HepG2 (cell line): ENCODE results near the gene NAT10. TPM values are rescaled to one million over a fixed set of nuclear protein-coding genes. Genes with fewer than 3 reads are reported as not detected.

Experiments
- ATAC-seq: fragments of 200-7000 bp; cut with Tn5 transposase; 3 replicates; pipeline ENCODE4 v1.9.1; 2020; ENCODE audit warnings: mild to moderate bottlenecking, moderate library complexity
- BruUV-seq: library from RNA; stranded (reverse); fragments of 400-500 nt; replicated peaks from 2 replicates; lab custom pipeline; 2021; lab: Mats Ljungman, UMichigan
- CTCF ChIA-PET: fragments of 300-600 bp; formaldehyde crosslinking; extraction: SDS; loops from one replicate; lab custom pipeline; 2021; ENCODE audit warnings: low total read pairs, inconsistent platforms, low intra/inter-chr PET ratio; lab: Yijun Ruan, JAX
- POLR2A ChIA-PET: fragments of 350-600 bp; sonication (Branson Sonifier 250); formaldehyde crosslinking; loops from one replicate; lab custom pipeline; 2020; ENCODE audit warnings: antibody characterized with exemption, inconsistent platforms; lab: Yijun Ruan, JAX
- DNase-seq: peaks from one replicate; pipeline ENCODE4 v3.0.0-alpha.2; 2015; ENCODE audit warnings: low spot score
- FAIRE-seq: peaks from 3 replicates; lab custom pipeline; 2011; peaks lifted over from hg19 to GRCh38; lab: Jason Lieb, UNC
- H2AFZ ChIP-seq: one replicate; pipeline ENCODE4 v1.6.1; 2011; ENCODE audit warnings: low read length, inconsistent platforms
- H3K27ac ChIP-seq: fragments of 300-600 bp; 3 replicates; pipeline ENCODE4 v1.8.0; 2011; ENCODE audit warnings: mixed run types, mild to moderate bottlenecking, mixed read lengths, low read length, inconsistent platforms; ENCODE audit not compliant: insufficient read depth; ENCODE audit errors: extremely low read length
- H3K27me3 ChIP-seq, 2 experiments: fragments of 200-600 bp in 1 of 2; 2 replicates in 1 of 2; 3 replicates in 1 of 2; pipeline versions ENCODE4 v1.6.0 to v1.8.0; 2011; ENCODE audit warnings: low read length in 2 of 2, mild to moderate bottlenecking in 2 of 2, moderate library complexity in 2 of 2, inconsistent platforms in 1 of 2; ENCODE audit not compliant: insufficient read depth in 2 of 2, control insufficient read depth in 1 of 2
- H3K36me3 ChIP-seq, 2 experiments: fragments of 200-600 bp in 1 of 2; replicated peaks in 1 of 2; 2 replicates in 1 of 2; 3 replicates in 1 of 2; pipeline versions ENCODE4 v1.5.1 to v1.8.0; 2011; ENCODE audit warnings: low read length in 2 of 2, inconsistent platforms in 1 of 2; ENCODE audit not compliant: insufficient read depth in 2 of 2, control insufficient read depth in 1 of 2
- H3K4me1 ChIP-seq: 2 replicates; pipeline ENCODE4 v1.5.1; 2012; ENCODE audit warnings: low read length, inconsistent platforms; ENCODE audit not compliant: insufficient read depth
- H3K4me2 ChIP-seq: 2 replicates; pipeline ENCODE4 v1.6.0; 2011; ENCODE audit warnings: low read depth, low read length, inconsistent platforms
- H3K4me3 ChIP-seq, 3 experiments: fragments of 200-600 bp in 1 of 3; sonication (generic), shearing (Covaris generic) in 1 of 3; replicated peaks in 1 of 3; 2 replicates each; pipeline ENCODE4 v1.5.1; 2011 to 2016; ENCODE audit warnings: low read length in 3 of 3, inconsistent platforms in 2 of 3, low read depth in 2 of 3, mild to moderate bottlenecking in 2 of 3, control low read depth in 1 of 3, mixed read lengths in 1 of 3; ENCODE audit not compliant: insufficient read depth in 1 of 3
- H3K79me2 ChIP-seq: one replicate; pipeline ENCODE4 v1.6.1; 2011; ENCODE audit warnings: low read length, inconsistent platforms; ENCODE audit not compliant: insufficient read depth
- H3K9ac ChIP-seq: 2 replicates; pipeline ENCODE4 v1.6.0; 2011; ENCODE audit warnings: mild to moderate bottlenecking, low read depth, low read length, inconsistent platforms; ENCODE audit not compliant: insufficient read depth
- H3K9me3 ChIP-seq: 2 replicates; pipeline ENCODE4 v1.5.1; 2012; ENCODE audit warnings: mild to moderate bottlenecking, low read length
- H4K20me1 ChIP-seq: 2 replicates; pipeline ENCODE4 v1.6.0; 2011; ENCODE audit warnings: inconsistent platforms, mild to moderate bottlenecking, low read length, moderate library complexity; ENCODE audit not compliant: insufficient read depth
- CENPX ChIP-seq: sonication (generic); formaldehyde crosslinking; IDR thresholded peaks from 2 replicates; pipeline ENCODE4 v1.9.0; 2021; ENCODE audit warnings: mild to moderate bottlenecking, missing genetic modification reagents, moderate library complexity
- KDM6A ChIP-seq: IDR thresholded peaks from 2 replicates; pipeline ENCODE4 v1.6.1; 2016; ENCODE audit warnings: low read depth
- KLF15 ChIP-seq: sonication (generic); formaldehyde crosslinking; IDR thresholded peaks from 2 replicates; pipeline ENCODE4 v1.8.1; 2023; ENCODE audit warnings: borderline replicate concordance, mild to moderate bottlenecking, inconsistent platforms, missing genetic modification reagents, mixed read lengths
- MLLT10 ChIP-seq: sonication (generic); formaldehyde crosslinking; IDR thresholded peaks from 2 replicates; pipeline ENCODE4 v1.4.0; 2020; ENCODE audit warnings: missing genetic modification reagents
- NKX3-1 ChIP-seq: sonication (generic); formaldehyde crosslinking; IDR thresholded peaks from 2 replicates; pipeline ENCODE4 v1.5.0; 2020; ENCODE audit warnings: missing genetic modification reagents
- ZNF34 ChIP-seq: sonication (generic); formaldehyde crosslinking; IDR thresholded peaks from 2 replicates; pipeline ENCODE4 v1.4.0; 2020; ENCODE audit warnings: mild to moderate bottlenecking, missing genetic modification reagents, borderline replicate concordance
- ZNF44 ChIP-seq: sonication (generic); formaldehyde crosslinking; IDR thresholded peaks from 2 replicates; pipeline ENCODE4 v1.5.1; 2020; ENCODE audit warnings: mild to moderate bottlenecking, missing genetic modification reagents
- ZNF496 ChIP-seq: sonication (generic); formaldehyde crosslinking; IDR thresholded peaks from 2 replicates; pipeline ENCODE4 v1.8.1; 2023; ENCODE audit warnings: mild to moderate bottlenecking, moderate library complexity, missing genetic modification reagents; ENCODE audit not compliant: insufficient replicate concordance
- ZNF589 ChIP-seq: sonication (generic); formaldehyde crosslinking; conservative IDR thresholded peaks from 2 replicates; pipeline ENCODE4 v1.8.0; 2022; ENCODE audit warnings: mild to moderate bottlenecking, moderate library complexity, missing genetic modification reagents
- ZNF720 ChIP-seq: sonication (generic); formaldehyde crosslinking; IDR thresholded peaks from 2 replicates; pipeline ENCODE4 v1.4.0; 2020; ENCODE audit warnings: missing genetic modification reagents
- WGBS: methylation state at CpG from one replicate; pipeline ENCODE4 v1.1.6; 2017; ENCODE audit warnings: low lambda C conversion rate; 5-methylcytosine and 5-hydroxymethylcytosine counted together
- in situ Hi-C: cut with HindIII; loops from 2 replicates; pipeline ENCODE4 v1.10.0; 2017; ENCODE audit warnings: low pct_unique_long_range_greater_than_20kb; ENCODE audit not compliant: extremely low pct_ligation_motif_present
- intact Hi-C: fragments of 100-400 bp; cut with micrococcal nuclease; formaldehyde crosslinking; loops from one replicate; pipeline ENCODE4 v1.10.0; 2022; ENCODE audit not compliant: unreplicated experiment
- polyA plus RNA-seq, 8 experiments: library from polyadenylated mRNA; depleted of rRNA in 3 of 8; stranded (reverse) in 7 of 8; unstranded in 1 of 8; fragments of >200 nt; fragmentation: Illumina TruSeq in 4 of 8; extraction: Trizol in 4 of 8; gene quantifications; 2 replicates each; pipeline versions ENCODE4 v1.2.1 to v1.2.3, GENCODE V29; 2011 to 2016; ENCODE audit warnings: low read depth in 4 of 8, missing spikeins in 1 of 8, mixed read lengths in 1 of 8; ENCODE audit not compliant: insufficient read depth in 1 of 8
- total RNA-seq, 5 experiments: library from RNA; depleted of rRNA; stranded (reverse); fragments of >200 nt; fragmentation: Illumina TruSeq; extraction: Trizol; gene quantifications; 2 replicates each; pipeline ENCODE4 v1.2.3, GENCODE V29; 2016; ENCODE audit warnings: low read depth in 1 of 5
- TF ChIP-seq, protein P1 (sequence below): IDR thresholded peaks from 2 replicates; pipeline ENCODE4 v1.6.1; 2018; ENCODE audit warnings: missing genetic modification reagents
- TF ChIP-seq, protein P2 (sequence below): IDR thresholded peaks from 2 replicates; pipeline ENCODE4 v1.6.1; 2012; ENCODE audit warnings: low read depth, low read length, improper control_type of control experiment
- TF ChIP-seq, protein P3 (sequence below): sonication (generic); formaldehyde crosslinking; IDR thresholded peaks from 2 replicates; pipeline ENCODE4 v1.4.0; 2020; ENCODE audit warnings: missing genetic modification reagents
- TF ChIP-seq, protein P4 (sequence below): IDR thresholded peaks from 2 replicates; pipeline ENCODE4 v1.6.1; 2016; ENCODE audit warnings: mild to moderate bottlenecking

NAT10 gene
- total and polyA plus RNA-seq, 2 of the 13 experiments (the other 11 are each of a cell fraction or from before 2014, with no cell fraction given), result 33.9 to 51.9 TPM

DNA sequence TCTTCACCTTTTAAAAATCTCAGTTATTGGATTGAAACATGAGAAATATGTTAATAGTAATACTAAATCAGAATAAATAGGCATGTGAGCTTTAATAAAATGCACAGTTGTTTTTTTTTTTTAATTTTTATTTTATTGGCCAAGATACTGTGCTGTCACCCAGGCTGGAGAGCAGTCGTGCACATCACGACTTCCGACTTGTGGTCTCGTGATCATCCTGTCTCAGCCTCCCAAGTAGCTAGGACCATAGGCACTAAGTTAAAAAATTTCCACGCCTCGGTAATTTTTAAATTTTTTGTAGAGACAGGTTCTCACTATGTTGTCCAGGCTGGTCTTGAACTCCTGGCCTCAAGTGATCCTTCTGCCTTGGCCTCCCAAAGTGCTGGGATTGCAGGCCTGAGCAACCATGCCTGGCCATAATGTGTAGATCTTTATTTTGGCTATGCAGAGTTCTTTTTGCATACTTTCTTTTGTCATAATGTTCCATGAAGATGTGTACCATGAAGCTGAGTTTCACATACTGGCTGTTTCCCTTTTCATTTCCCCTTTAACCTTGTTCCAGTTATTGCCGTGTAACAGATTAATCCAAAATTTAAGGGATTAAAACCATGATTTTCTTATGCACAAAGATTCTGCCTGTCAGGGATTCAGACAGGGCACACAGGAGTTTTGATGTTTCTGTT lies 37.9 kb upstream of the NAT10 start:
- Histone ChIP-seq H4K20me1 (peaks cover 77% of the 10 kb centered on the region), H3K4me3 (no peak overlapping the region), H3K9ac (no peak overlapping the region), H3K9me3 (no peaks in the 10 kb centered on the region), H3K4me1 (peaks cover 14% of the 10 kb centered on the region), H3K79me2 (peaks cover 91% of the 10 kb centered on the region), H3K4me2 (no peak overlapping the region), H2AFZ (no peak overlapping the region), H3K36me3 (peaks cover 1 to 34% of the 10 kb centered on the region in 2 experiments; a peak in 4 of 5 replicates), H3K27me3 (no peaks in the 10 kb centered on the region), H3K27ac (no peak overlapping the region)
- no peak for FAIRE-seq
- POLR2A ChIA-PET, result interaction anchor here (1.3 kb wide), 1 partner anchor 16 kb away, joined by 3 read pairs; the partner anchor contains the start of gene CAPRIN1
- no TSS peak for BruUV-seq
- 98% methylated on average over 7 of the region's 7 CpGs for WGBS
- in situ Hi-C loops (no loop called here), intact Hi-C loops (no loop called here)
- CTCF ChIA-PET, result no interaction called here
- DNase-seq, result no peak
- no peak for ATAC-seq
- TF ChIP-seq, protein P1, sequence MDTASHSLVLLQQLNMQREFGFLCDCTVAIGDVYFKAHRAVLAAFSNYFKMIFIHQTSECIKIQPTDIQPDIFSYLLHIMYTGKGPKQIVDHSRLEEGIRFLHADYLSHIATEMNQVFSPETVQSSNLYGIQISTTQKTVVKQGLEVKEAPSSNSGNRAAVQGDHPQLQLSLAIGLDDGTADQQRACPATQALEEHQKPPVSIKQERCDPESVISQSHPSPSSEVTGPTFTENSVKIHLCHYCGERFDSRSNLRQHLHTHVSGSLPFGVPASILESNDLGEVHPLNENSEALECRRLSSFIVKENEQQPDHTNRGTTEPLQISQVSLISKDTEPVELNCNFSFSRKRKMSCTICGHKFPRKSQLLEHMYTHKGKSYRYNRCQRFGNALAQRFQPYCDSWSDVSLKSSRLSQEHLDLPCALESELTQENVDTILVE (CRISPR knock-in tag), result no peak
- TF ChIP-seq KLF15 (CRISPR knock-in tag) (no peak), ZNF44 (CRISPR knock-in tag) (no peak), CENPX (CRISPR knock-in tag) (no peak), KDM6A (CRISPR knock-in tag) (no peak), ZNF34 (no peak), ZNF589 (CRISPR knock-in tag) (no peak), MLLT10 (no peak), ZNF496 (CRISPR knock-in tag) (no peak), NKX3-1 (CRISPR knock-in tag) (no peak), ZNF720 (CRISPR knock-in tag) (no peak)
- TF ChIP-seq, protein P2, sequence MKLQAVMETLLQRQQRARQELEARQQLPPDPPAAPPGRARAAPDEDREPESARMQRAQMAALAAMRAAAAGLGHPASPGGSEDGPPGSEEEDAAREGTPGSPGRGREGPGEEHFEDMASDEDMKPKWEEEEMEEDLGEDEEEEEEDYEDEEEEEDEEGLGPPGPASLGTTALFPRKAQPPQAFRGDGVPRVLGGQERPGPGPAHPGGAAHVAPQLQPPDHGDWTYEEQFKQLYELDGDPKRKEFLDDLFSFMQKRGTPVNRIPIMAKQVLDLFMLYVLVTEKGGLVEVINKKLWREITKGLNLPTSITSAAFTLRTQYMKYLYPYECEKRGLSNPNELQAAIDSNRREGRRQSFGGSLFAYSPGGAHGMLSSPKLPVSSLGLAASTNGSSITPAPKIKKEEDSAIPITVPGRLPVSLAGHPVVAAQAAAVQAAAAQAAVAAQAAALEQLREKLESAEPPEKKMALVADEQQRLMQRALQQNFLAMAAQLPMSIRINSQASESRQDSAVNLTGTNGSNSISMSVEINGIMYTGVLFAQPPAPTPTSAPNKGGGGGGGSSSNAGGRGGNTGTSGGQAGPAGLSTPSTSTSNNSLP, result no peak
- TF ChIP-seq, protein P3, sequence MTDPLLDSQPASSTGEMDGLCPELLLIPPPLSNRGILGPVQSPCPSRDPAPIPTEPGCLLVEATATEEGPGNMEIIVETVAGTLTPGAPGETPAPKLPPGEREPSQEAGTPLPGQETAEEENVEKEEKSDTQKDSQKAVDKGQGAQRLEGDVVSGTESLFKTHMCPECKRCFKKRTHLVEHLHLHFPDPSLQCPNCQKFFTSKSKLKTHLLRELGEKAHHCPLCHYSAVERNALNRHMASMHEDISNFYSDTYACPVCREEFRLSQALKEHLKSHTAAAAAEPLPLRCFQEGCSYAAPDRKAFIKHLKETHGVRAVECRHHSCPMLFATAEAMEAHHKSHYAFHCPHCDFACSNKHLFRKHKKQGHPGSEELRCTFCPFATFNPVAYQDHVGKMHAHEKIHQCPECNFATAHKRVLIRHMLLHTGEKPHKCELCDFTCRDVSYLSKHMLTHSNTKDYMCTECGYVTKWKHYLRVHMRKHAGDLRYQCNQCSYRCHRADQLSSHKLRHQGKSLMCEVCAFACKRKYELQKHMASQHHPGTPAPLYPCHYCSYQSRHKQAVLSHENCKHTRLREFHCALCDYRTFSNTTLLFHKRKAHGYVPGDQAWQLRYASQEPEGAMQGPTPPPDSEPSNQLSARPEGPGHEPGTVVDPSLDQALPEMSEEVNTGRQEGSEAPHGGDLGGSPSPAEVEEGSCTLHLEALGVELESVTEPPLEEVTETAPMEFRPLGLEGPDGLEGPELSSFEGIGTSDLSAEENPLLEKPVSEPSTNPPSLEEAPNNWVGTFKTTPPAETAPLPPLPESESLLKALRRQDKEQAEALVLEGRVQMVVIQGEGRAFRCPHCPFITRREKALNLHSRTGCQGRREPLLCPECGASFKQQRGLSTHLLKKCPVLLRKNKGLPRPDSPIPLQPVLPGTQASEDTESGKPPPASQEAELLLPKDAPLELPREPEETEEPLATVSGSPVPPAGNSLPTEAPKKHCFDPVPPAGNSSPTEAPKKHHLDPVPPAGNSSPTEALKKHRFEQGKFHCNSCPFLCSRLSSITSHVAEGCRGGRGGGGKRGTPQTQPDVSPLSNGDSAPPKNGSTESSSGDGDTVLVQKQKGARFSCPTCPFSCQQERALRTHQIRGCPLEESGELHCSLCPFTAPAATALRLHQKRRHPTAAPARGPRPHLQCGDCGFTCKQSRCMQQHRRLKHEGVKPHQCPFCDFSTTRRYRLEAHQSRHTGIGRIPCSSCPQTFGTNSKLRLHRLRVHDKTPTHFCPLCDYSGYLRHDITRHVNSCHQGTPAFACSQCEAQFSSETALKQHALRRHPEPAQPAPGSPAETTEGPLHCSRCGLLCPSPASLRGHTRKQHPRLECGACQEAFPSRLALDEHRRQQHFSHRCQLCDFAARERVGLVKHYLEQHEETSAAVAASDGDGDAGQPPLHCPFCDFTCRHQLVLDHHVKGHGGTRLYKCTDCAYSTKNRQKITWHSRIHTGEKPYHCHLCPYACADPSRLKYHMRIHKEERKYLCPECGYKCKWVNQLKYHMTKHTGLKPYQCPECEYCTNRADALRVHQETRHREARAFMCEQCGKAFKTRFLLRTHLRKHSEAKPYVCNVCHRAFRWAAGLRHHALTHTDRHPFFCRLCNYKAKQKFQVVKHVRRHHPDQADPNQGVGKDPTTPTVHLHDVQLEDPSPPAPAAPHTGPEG (CRISPR knock-in tag), result no peak
- TF ChIP-seq, protein P4, sequence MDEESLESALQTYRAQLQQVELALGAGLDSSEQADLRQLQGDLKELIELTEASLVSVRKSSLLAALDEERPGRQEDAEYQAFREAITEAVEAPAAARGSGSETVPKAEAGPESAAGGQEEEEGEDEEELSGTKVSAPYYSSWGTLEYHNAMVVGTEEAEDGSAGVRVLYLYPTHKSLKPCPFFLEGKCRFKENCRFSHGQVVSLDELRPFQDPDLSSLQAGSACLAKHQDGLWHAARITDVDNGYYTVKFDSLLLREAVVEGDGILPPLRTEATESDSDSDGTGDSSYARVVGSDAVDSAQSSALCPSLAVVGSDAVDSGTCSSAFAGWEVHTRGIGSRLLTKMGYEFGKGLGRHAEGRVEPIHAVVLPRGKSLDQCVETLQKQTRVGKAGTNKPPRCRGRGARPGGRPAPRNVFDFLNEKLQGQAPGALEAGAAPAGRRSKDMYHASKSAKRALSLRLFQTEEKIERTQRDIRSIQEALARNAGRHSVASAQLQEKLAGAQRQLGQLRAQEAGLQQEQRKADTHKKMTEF, result no peak
